DOHH2 (cell line): ENCODE data around the gene ETNK2.

ENCODE experiments used
- H3F3A ChIP-seq: fragments of 200-600 bp; sonication (generic), shearing (Covaris generic); 2 replicates; pipeline ENCODE4 v1.6.0; 2016; ENCODE audit warnings: antibody characterized with exemption, mild to moderate bottlenecking; ENCODE audit not compliant: control insufficient read depth, insufficient read depth
- H3K27ac ChIP-seq: fragments of 200-600 bp; sonication (generic); 2 replicates; pipeline ENCODE4 v1.5.1; 2014; ENCODE audit warnings: low read depth, mild to moderate bottlenecking, low read length, moderate library complexity
- H3K27me3 ChIP-seq: fragments of 200-600 bp; sonication (generic); 2 replicates; pipeline ENCODE4 v1.6.1; 2014; ENCODE audit warnings: mild to moderate bottlenecking, low read length, mixed read lengths; ENCODE audit not compliant: control insufficient read depth
- H3K36me3 ChIP-seq: fragments of 200-600 bp; sonication (generic); 2 replicates; pipeline ENCODE4 v1.6.1; 2014; ENCODE audit warnings: mild to moderate bottlenecking, low read length, moderate library complexity, mixed read lengths; ENCODE audit not compliant: control insufficient read depth
- H3K4me1 ChIP-seq: fragments of 200-600 bp; sonication (generic); 2 replicates; pipeline ENCODE4 v1.6.1; 2014; ENCODE audit warnings: mild to moderate bottlenecking, low read length, mixed read lengths; ENCODE audit not compliant: control insufficient read depth
- H3K4me2 ChIP-seq: fragments of 200-600 bp; sonication (generic); 2 replicates; pipeline ENCODE4 v1.6.0; 2014; ENCODE audit warnings: mild to moderate bottlenecking, low read length, moderate library complexity
- H3K4me3 ChIP-seq: fragments of 200-600 bp; sonication (generic); 2 replicates; pipeline ENCODE4 v1.5.1; 2014; ENCODE audit warnings: mild to moderate bottlenecking, low read length, mixed read lengths
- H3K79me2 ChIP-seq: fragments of 200-600 bp; sonication (generic); 2 replicates; pipeline ENCODE4 v1.6.1; 2014; ENCODE audit warnings: mild to moderate bottlenecking, low read length, mixed read lengths; ENCODE audit not compliant: control insufficient read depth
- H3K9me2 ChIP-seq: fragments of 200-600 bp; sonication (generic); replicated peaks from 2 replicates; pipeline ENCODE4 v1.6.1; 2014; ENCODE audit warnings: mild to moderate bottlenecking, low read length, mixed read lengths; ENCODE audit not compliant: control insufficient read depth
- H3K9me3 ChIP-seq: fragments of 200-600 bp; sonication (generic); 2 replicates; pipeline ENCODE4 v1.6.1; 2014; ENCODE audit warnings: antibody characterized with exemption, low read length, mixed read lengths; ENCODE audit not compliant: control insufficient read depth, insufficient read depth
- H4K20me1 ChIP-seq: fragments of 200-600 bp; sonication (generic); 2 replicates; pipeline ENCODE4 v1.6.0; 2014; ENCODE audit warnings: low read depth, mild to moderate bottlenecking, antibody characterized with exemption, low read length, moderate library complexity; ENCODE audit not compliant: control insufficient read depth, insufficient read depth
- CTCF ChIP-seq: fragments of 200-600 bp; sonication (generic); IDR thresholded peaks from one replicate; pipeline ENCODE4 v1.5.1; 2014; ENCODE audit warnings: antibody characterized with exemption, mild to moderate bottlenecking, low read depth, low read length; ENCODE audit not compliant: poor library complexity, severe bottlenecking
- EZH2phosphoT487 ChIP-seq: fragments of 200-600 bp; sonication (generic); IDR thresholded peaks from 2 replicates; pipeline ENCODE4 v1.6.1; 2017; ENCODE audit warnings: borderline replicate concordance, mild to moderate bottlenecking, antibody characterized with exemption, low read length, moderate library complexity, mixed read lengths

Gene ETNK2

GRCh38 chr1:204169858-204170257, 18.0 kb upstream of the ETNK2 start:
- no peaks in the 10 kb centered on the region for H3K27me3 ChIP-seq
- no peak overlapping the region for H3K27ac ChIP-seq
- no peaks in the 10 kb centered on the region for H4K20me1 ChIP-seq
- H3F3A ChIP-seq, result no peaks in the 10 kb centered on the region
- no peaks in the 10 kb centered on the region for H3K4me1 ChIP-seq
- H3K79me2 ChIP-seq, result no peaks in the 10 kb centered on the region
- H3K9me3 ChIP-seq, result peaks cover 26% of the 10 kb centered on the region
- no peak overlapping the region for H3K4me3 ChIP-seq
- H3K9me2 ChIP-seq, result no peaks in the 10 kb centered on the region
- no peak overlapping the region for H3K4me2 ChIP-seq
- H3K36me3 ChIP-seq, result no peaks in the 10 kb centered on the region
- TF ChIP-seq EZH2phosphoT487 (no peak), CTCF (no peak)

GRCh38 chr1:204167730-204168129, 15.9 kb upstream of the ETNK2 start:
- H3K36me3 ChIP-seq, result no peaks in the 10 kb centered on the region
- H3K4me1 ChIP-seq, result no peaks in the 10 kb centered on the region
- H3K4me2 ChIP-seq, result no peak overlapping the region
- no peak overlapping the region for H3K4me3 ChIP-seq
- no peaks in the 10 kb centered on the region for H3F3A ChIP-seq
- H3K27ac ChIP-seq, result no peak overlapping the region
- H3K79me2 ChIP-seq, result no peaks in the 10 kb centered on the region
- no peaks in the 10 kb centered on the region for H3K27me3 ChIP-seq
- no peaks in the 10 kb centered on the region for H3K9me2 ChIP-seq
- H3K9me3 ChIP-seq, result peaks cover 26% of the 10 kb centered on the region
- TF ChIP-seq CTCF (no peak), EZH2phosphoT487 (no peak)
- H4K20me1 ChIP-seq, result no peaks in the 10 kb centered on the region

GRCh38 chr1:204166219-204166618, 14.4 kb upstream of the ETNK2 start, which contains the start of gene REN:
Gene REN, minus strand, starts transcription at chr1:204166337. Its CDS starts 44 bp downstream, at chr1:204166293.
- Histone ChIP-seq H3K4me1 (no peaks in the 10 kb centered on the region), H3K9me3 (peaks cover 23% of the 10 kb centered on the region), H3F3A (no peaks in the 10 kb centered on the region), H3K4me3 (no peak within 1 kb of the TSS), H3K36me3 (no peaks in the 10 kb centered on the region), H3K9me2 (no peaks in the 10 kb centered on the region), H3K79me2 (no peaks in the 10 kb centered on the region), H4K20me1 (no peaks in the 10 kb centered on the region), H3K27me3 (no peaks in the 10 kb centered on the region), H3K27ac (no peak within 1 kb of the TSS), H3K4me2 (no peak within 1 kb of the TSS)
- TF ChIP-seq EZH2phosphoT487 (no peak), CTCF (no peak)
